Measurements from ENCODE around the gene ADGRL3. TPM values are rescaled to one million over a fixed set of nuclear protein-coding genes. Genes with fewer than 3 reads are reported as not detected.
"Not testable (repeated sequence)": the region's sequence is repeated elsewhere in the genome, so short reads cannot be mapped to it uniquely, and the experiment has no call there.

ADGRL3 gene
- total and polyA plus RNA-seq, 2 donors = 3.1 to 70.1 TPM

- DNase-seq (ENCODE audit: extremely low spot score) = no peak
- 72% methylated on average over 3 of the region's 3 CpGs for WGBS
Measured at GRCh38 chr4:61841714-61842113, 641.6 kb downstream of the ADGRL3 start.

DNA sequence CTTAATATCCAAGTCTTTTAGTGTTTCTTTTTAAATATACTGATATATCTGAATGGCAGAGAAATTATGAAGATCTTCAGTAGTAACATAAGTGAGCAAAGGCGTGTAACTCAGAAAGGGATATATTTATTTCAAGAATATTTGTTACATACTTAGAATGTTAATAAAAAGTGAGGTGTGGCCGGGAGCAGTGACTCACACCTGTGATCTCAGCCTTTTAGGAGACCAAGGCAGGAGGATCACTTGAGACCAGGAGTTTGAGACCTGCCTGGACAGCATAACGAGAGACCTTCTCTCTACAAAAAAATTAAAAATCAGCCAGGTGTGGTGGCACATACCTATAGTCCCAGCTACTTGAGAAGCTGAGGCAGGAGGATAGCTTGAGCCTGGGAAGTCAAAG is 651.0 kb downstream of the ADGRL3 start:
- H3K4me3 ChIP-seq (ENCODE audit: low read depth, low read length) = no peak overlapping the region
- DNase-seq (ENCODE audit: extremely low spot score) = no peak
- 95% methylated on average over 3 of the region's 3 CpGs for WGBS
- H3K27ac ChIP-seq (ENCODE audit: low read depth) = no peak overlapping the region
- H3K4me1 ChIP-seq (ENCODE audit: insufficient read depth) = no peaks in the 10 kb centered on the region
- H3K36me3 ChIP-seq (ENCODE audit: insufficient read depth) = no peaks in the 10 kb centered on the region

More at GRCh38 chr4:61841714-61842113, 641.6 kb downstream of the ADGRL3 start:
- no peaks in the 10 kb centered on the region for H3K4me1 ChIP-seq (ENCODE audit: insufficient read depth)
- H3K4me3 ChIP-seq (ENCODE audit: low read depth, low read length) = no peak overlapping the region
- H3K27ac ChIP-seq (ENCODE audit: low read depth) = no peak overlapping the region
- no peaks in the 10 kb centered on the region for H3K36me3 ChIP-seq (ENCODE audit: insufficient read depth)

DNA sequence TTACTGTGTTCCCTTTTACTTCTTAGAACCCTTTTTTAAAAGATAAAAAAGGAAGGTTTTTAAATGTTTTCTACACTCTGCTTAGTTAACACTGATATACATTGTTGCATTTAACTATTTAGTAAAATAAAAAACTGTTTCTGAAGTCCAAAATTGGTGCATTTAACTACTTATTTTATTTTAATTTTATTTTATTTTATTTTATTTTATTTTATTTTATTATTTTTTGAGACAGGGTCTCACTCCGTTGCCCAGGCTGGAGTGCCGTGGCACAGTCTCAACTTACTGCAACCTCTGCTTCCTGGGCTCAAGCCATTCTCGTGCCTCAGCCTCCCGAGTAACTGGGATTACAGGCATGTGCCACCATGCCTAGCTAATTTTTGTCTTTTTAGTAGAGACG is 652.0 kb downstream of the ADGRL3 start:
- WGBS = 94% methylated on average over 5 of the region's 5 CpGs
- not testable (repeated sequence) for H3K4me1 ChIP-seq (ENCODE audit: insufficient read depth); H3K36me3 ChIP-seq (ENCODE audit: insufficient read depth); H3K27ac ChIP-seq (ENCODE audit: low read depth); DNase-seq (ENCODE audit: extremely low spot score); H3K4me3 ChIP-seq (ENCODE audit: low read depth, low read length)

DNA sequence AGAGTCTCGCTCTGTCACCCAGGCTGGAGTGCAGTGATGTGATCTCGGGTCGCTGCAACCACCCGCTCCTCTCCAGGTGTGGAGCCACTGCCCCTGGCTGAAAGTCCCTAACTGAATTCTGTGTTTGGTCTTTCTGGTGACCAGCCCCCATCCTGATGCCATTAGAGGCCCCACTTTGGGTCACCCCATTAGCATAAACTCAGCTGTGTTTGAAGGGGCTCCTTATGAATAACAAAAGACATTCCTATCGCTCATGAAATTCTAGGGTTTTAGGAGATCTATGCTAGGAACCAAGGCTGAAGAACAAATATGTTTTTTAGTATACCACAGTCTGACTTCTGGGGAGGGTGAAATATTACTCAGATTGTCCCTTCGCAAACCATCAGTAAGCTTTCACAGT is 652.9 kb downstream of the ADGRL3 start:
- no peaks in the 10 kb centered on the region for H3K4me1 ChIP-seq (ENCODE audit: insufficient read depth)
- no peak for DNase-seq (ENCODE audit: extremely low spot score)
- H3K4me3 ChIP-seq (ENCODE audit: low read depth, low read length) = no peak overlapping the region
- no peak overlapping the region for H3K27ac ChIP-seq (ENCODE audit: low read depth)
- H3K36me3 ChIP-seq (ENCODE audit: insufficient read depth) = no peaks in the 10 kb centered on the region
- WGBS = 89% methylated on average over 6 of the region's 6 CpGs

DNA sequence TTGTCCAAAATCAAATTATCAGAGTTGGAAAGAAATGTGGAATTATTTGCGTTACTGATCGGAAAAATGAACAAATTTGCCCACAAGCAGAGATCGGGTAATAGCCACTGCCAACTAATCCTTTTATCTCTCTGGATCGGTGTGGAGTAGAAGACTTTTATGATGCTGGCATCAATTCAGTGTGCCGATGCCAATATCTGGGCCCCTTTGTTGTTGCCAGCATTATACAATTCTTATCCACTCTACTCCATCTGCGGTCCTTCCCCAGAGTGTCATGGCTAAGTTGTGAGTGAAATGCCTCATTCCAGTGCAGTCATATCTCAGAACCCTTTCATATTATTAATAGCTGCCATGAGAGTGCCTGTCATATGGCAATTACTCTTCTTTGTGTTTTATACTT is 660.2 kb downstream of the ADGRL3 start:
- 46% methylated on average over 6 of the region's 6 CpGs for WGBS
- H3K4me1 ChIP-seq (ENCODE audit: insufficient read depth) = no peaks in the 10 kb centered on the region
- DNase-seq (ENCODE audit: extremely low spot score) = no peak
- no peak overlapping the region for H3K27ac ChIP-seq (ENCODE audit: low read depth)
- H3K36me3 ChIP-seq (ENCODE audit: insufficient read depth) = no peaks in the 10 kb centered on the region
- H3K4me3 ChIP-seq (ENCODE audit: low read depth, low read length) = no peak overlapping the region

DNA sequence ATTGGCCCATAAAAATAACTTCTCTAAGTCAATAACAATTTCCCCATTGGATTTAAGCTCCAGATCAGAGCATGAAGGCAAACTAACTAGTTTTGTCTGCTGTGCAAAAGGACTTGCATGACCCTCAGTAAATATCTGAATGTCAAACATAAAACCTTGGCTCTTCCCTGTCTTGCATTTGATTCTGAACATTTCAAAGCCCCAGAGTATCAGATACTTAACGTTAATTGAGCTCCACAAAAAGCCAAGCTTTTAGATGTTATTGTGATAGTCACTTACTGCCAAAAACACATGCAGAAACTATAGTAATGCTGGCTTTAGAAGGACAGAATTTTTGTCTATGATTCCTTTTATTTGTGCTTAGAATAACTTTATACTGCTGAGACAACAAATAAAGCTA is 664.2 kb downstream of the ADGRL3 start:
- no peaks in the 10 kb centered on the region for H3K4me1 ChIP-seq (ENCODE audit: insufficient read depth)
- peak; percentile 10 for DNase-seq (ENCODE audit: extremely low spot score)
- 53% methylated on average over 1 of the region's 1 CpG for WGBS

GRCh38 chr4:61866378-61867030 is 666.4 kb downstream of the ADGRL3 start:
- no peak for DNase-seq (ENCODE audit: extremely low spot score)
- no peaks in the 10 kb centered on the region for H3K36me3 ChIP-seq (ENCODE audit: insufficient read depth)
- no peak overlapping the region for H3K4me3 ChIP-seq (ENCODE audit: low read depth, low read length)
- H3K27ac ChIP-seq (ENCODE audit: low read depth) = no peak overlapping the region
- 85% methylated on average over 4 of the region's 4 CpGs for WGBS
- H3K4me1 ChIP-seq (ENCODE audit: insufficient read depth) = no peaks in the 10 kb centered on the region

More for the DNA sequence above, 664.2 kb downstream of the ADGRL3 start:
- Histone ChIP-seq H3K4me3 (ENCODE audit: low read depth, low read length) (no peak overlapping the region), H3K27ac (ENCODE audit: low read depth) (no peak overlapping the region), H3K36me3 (ENCODE audit: insufficient read depth) (no peaks in the 10 kb centered on the region)

DNA sequence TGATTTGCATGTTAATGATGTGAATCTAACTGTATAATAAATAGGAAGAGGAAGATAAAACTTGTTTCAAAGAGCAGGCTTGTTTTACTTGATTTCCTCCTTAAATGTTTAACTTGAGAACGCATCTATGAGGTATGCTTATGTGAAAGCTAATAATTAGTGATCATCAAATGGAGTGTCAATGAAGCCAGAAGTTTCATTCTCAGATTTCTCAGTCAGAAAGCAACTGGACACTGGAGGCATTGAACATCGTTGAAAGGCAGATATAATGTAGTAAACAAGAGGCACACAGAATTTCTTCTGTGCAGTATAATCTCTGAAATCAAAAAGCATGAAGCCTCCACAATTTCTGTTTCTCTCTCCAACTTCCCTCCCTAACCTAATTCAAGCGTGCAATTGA is 672.9 kb downstream of the ADGRL3 start:
- no peak overlapping the region for H3K27ac ChIP-seq (ENCODE audit: low read depth)
- no peak overlapping the region for H3K4me3 ChIP-seq (ENCODE audit: low read depth, low read length)
- no peak for DNase-seq (ENCODE audit: extremely low spot score)
- no peaks in the 10 kb centered on the region for H3K36me3 ChIP-seq (ENCODE audit: insufficient read depth)
- 68% methylated on average over 3 of the region's 3 CpGs for WGBS
- no peaks in the 10 kb centered on the region for H3K4me1 ChIP-seq (ENCODE audit: insufficient read depth)

- DNase-seq (ENCODE audit: extremely low spot score) = no peak
- H3K27ac ChIP-seq (ENCODE audit: low read depth) = no peak overlapping the region
- no peaks in the 10 kb centered on the region for H3K4me1 ChIP-seq (ENCODE audit: insufficient read depth)
- no peak overlapping the region for H3K4me3 ChIP-seq (ENCODE audit: low read depth, low read length)
- no peaks in the 10 kb centered on the region for H3K36me3 ChIP-seq (ENCODE audit: insufficient read depth)
Measured at GRCh38 chr4:61877266-61877665, 677.1 kb downstream of the ADGRL3 start.

- Histone ChIP-seq H3K36me3 (ENCODE audit: insufficient read depth) (no peaks in the 10 kb centered on the region), H3K4me1 (ENCODE audit: insufficient read depth) (no peaks in the 10 kb centered on the region), H3K27ac (ENCODE audit: low read depth) (no peak overlapping the region), H3K4me3 (ENCODE audit: low read depth, low read length) (no peak overlapping the region)
- no peak for DNase-seq (ENCODE audit: extremely low spot score)
- WGBS = 87% methylated on average over 2 of the region's 2 CpGs
Measured at GRCh38 chr4:61877893-61878292, 677.8 kb downstream of the ADGRL3 start.

- Histone ChIP-seq H3K36me3 (ENCODE audit: insufficient read depth) (no peaks in the 10 kb centered on the region), H3K4me3 (ENCODE audit: low read depth, low read length) (no peak overlapping the region), H3K4me1 (ENCODE audit: insufficient read depth) (no peaks in the 10 kb centered on the region), H3K27ac (ENCODE audit: low read depth) (no peak overlapping the region)
- DNase-seq (ENCODE audit: extremely low spot score) = no peak
- 91% methylated on average over 2 of the region's 2 CpGs for WGBS
Measured at GRCh38 chr4:61882381-61882780, 682.3 kb downstream of the ADGRL3 start.

- H3K4me1 ChIP-seq (ENCODE audit: insufficient read depth) = no peaks in the 10 kb centered on the region
- no peaks in the 10 kb centered on the region for H3K36me3 ChIP-seq (ENCODE audit: insufficient read depth)
- no peak overlapping the region for H3K27ac ChIP-seq (ENCODE audit: low read depth)
- H3K4me3 ChIP-seq (ENCODE audit: low read depth, low read length) = no peak overlapping the region
- 16% methylated on average over 1 of the region's 1 CpG for WGBS
- DNase-seq (ENCODE audit: extremely low spot score) = no peak
Measured at GRCh38 chr4:61886131-61886530, 686.0 kb downstream of the ADGRL3 start.

GRCh38 chr4:61889117-61889516 is 689.0 kb downstream of the ADGRL3 start:
- no peak for DNase-seq (ENCODE audit: extremely low spot score)
- Histone ChIP-seq H3K4me3 (ENCODE audit: low read depth, low read length) (no peak overlapping the region), H3K27ac (ENCODE audit: low read depth) (no peak overlapping the region), H3K4me1 (ENCODE audit: insufficient read depth) (no peaks in the 10 kb centered on the region), H3K36me3 (ENCODE audit: insufficient read depth) (no peaks in the 10 kb centered on the region)
- WGBS = 89% methylated on average over 1 of the region's 1 CpG

DNA sequence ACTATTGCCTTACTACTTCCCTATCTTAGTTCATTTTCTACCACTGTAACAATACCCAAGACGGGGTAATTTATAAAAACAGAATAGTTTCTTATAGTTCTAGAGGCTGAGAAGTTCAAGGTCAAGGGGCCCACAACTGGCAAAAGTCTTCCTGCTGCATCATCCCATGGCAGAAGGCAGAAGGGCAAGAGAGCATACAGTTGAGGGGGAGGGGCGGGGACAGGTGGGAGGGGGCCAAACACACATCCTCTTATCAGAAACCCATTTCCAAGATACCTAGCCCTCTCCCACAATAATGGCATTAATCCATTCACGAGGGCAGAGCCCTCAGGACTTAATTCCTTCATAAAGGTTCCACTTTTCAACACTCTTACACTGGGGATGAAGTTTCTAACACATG is 690.2 kb downstream of the ADGRL3 start:
- H3K4me3 ChIP-seq (ENCODE audit: low read depth, low read length) = no peak overlapping the region
- no peak for DNase-seq (ENCODE audit: extremely low spot score)
- 84% methylated on average over 3 of the region's 3 CpGs for WGBS
- H3K27ac ChIP-seq (ENCODE audit: low read depth) = no peak overlapping the region
- no peaks in the 10 kb centered on the region for H3K36me3 ChIP-seq (ENCODE audit: insufficient read depth)
- no peaks in the 10 kb centered on the region for H3K4me1 ChIP-seq (ENCODE audit: insufficient read depth)

- Histone ChIP-seq H3K27ac (ENCODE audit: low read depth) (no peak overlapping the region), H3K36me3 (ENCODE audit: insufficient read depth) (no peaks in the 10 kb centered on the region), H3K4me1 (ENCODE audit: insufficient read depth) (no peaks in the 10 kb centered on the region), H3K4me3 (ENCODE audit: low read depth, low read length) (no peak overlapping the region)
- DNase-seq (ENCODE audit: extremely low spot score) = no peak
Measured at GRCh38 chr4:61891953-61892352, 691.8 kb downstream of the ADGRL3 start.

Data from urinary bladder (tissue), 4 donors.